Common myeloid progenitor, CD34-positive (primary cell): ENCODE data around the gene SRCIN1.

Experiments used
- CTCF ChIA-PET: fragments of 350-600 bp; sonication (Branson Sonifier 250); formaldehyde crosslinking; loops from one replicate; lab custom pipeline; 2021; ENCODE audit warnings: antibody characterized with exemption; lab: Charles Lee
- POLR2A ChIA-PET: fragments of 350-600 bp; sonication (Branson Sonifier 250); formaldehyde crosslinking; loops from one replicate; lab custom pipeline; 2021; ENCODE audit warnings: antibody characterized with exemption; lab: Charles Lee
- DNase-seq, 3 donors: peaks; one replicate each; pipeline versions ENCODE4 v3.0.0 to v3.0.0-alpha.2; 2013
- H3K27ac ChIP-seq, 2 experiments: 1 replicate in 1 of 2; 2 replicates in 1 of 2; pipeline ENCODE4 v1.7.0; 2013; ENCODE audit warnings: inconsistent platforms in 2 of 2, low read length in 2 of 2, mild to moderate bottlenecking in 2 of 2, low read depth in 1 of 2, moderate library complexity in 1 of 2; ENCODE audit not compliant: severe bottlenecking in 2 of 2, insufficient read depth in 1 of 2, poor library complexity in 1 of 2
- H3K27me3 ChIP-seq, 5 experiments: replicated peaks in 2 of 5; 1 replicate in 3 of 5; 2 replicates in 2 of 5; pipeline versions ENCODE4 v1.6.1 to v1.7.0; 2013; ENCODE audit warnings: low read length in 4 of 5, mild to moderate bottlenecking in 2 of 5, moderate library complexity in 2 of 5, inconsistent platforms in 1 of 5; ENCODE audit not compliant: insufficient read depth in 5 of 5, control insufficient read depth in 4 of 5
- H3K36me3 ChIP-seq, 4 experiments: 1 replicate in 2 of 4; 2 replicates in 2 of 4; pipeline versions ENCODE4 v1.6.1 to v1.7.0; 2013; ENCODE audit warnings: low read length in 3 of 4, control low read depth in 1 of 4, mild to moderate bottlenecking in 1 of 4; ENCODE audit not compliant: control insufficient read depth in 4 of 4, insufficient read depth in 4 of 4
- H3K4me1 ChIP-seq, 4 experiments: 1 replicate in 3 of 4; 2 replicates in 1 of 4; pipeline versions ENCODE4 v1.6.1 to v1.7.1; 2013; ENCODE audit warnings: low read length in 3 of 4, mild to moderate bottlenecking in 3 of 4, control low read depth in 1 of 4, inconsistent platforms in 1 of 4, moderate library complexity in 1 of 4; ENCODE audit not compliant: control insufficient read depth in 4 of 4, insufficient read depth in 4 of 4; ENCODE audit errors: control extremely low read depth in 1 of 4
- H3K4me3 ChIP-seq, 7 experiments: 1 replicate in 4 of 7; 2 replicates in 3 of 7; pipeline versions ENCODE4 v1.5.1 to v1.7.0; 2013; ENCODE audit warnings: mild to moderate bottlenecking in 7 of 7, low read length in 6 of 7, moderate library complexity in 6 of 7, inconsistent platforms in 2 of 7, low read depth in 2 of 7, control low read depth in 1 of 7; ENCODE audit not compliant: insufficient read depth in 4 of 7, control insufficient read depth in 1 of 7; ENCODE audit errors: extremely low read depth in 1 of 7
- H3K9me3 ChIP-seq, 5 experiments: 1 replicate in 4 of 5; 2 replicates in 1 of 5; pipeline versions ENCODE4 v1.6.1 to v1.7.1; 2013; ENCODE audit warnings: low read length in 4 of 5, mild to moderate bottlenecking in 2 of 5, inconsistent platforms in 1 of 5, low read depth in 1 of 5, moderate library complexity in 1 of 5; ENCODE audit not compliant: control insufficient read depth in 4 of 5, insufficient read depth in 2 of 5; ENCODE audit errors: control extremely low read depth in 1 of 5
- WGBS: methylation state at CpG from one replicate; pipeline ENCODE4 v1.1.5; 2013; ENCODE audit not compliant: insufficient coverage; 5-methylcytosine and 5-hydroxymethylcytosine counted together

The SRCIN1 gene

DNA sequence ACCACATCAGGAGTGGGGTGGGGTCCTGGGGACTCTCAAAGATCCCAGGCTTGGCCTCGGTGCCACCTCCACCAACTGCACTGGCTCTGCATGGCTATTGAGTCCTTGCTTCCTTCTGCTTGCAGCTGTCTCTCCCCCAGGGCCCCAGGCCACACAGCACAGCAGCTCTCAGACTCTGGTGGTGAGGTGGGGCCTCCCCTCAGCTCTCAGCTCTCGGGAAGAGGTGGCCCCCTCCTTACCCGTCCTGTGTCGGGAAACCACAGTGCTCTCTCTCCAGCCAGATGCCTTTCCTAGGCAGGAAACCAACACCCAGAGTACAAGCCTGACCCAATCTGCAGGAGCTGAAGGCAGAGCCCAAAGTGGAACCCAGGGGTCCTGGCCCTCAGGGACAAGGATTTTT, 18.5 kb downstream of the SRCIN1 start:
- ChIA-PET POLR2A (interaction anchor here (1.0 to 1.1 kb wide), 2 partner anchors 12 to 80 kb away, joined by 3 read pairs; no protein-coding TSS in a partner anchor), CTCF (interaction anchor here (0.7 to 4.6 kb wide), 10 partner anchors 10 to 79 kb away, joined by 3 to 28 read pairs (median 6); partner anchors contain the start of gene SRCIN1)
- Histone ChIP-seq H3K27me3 (peaks cover 0 to 80% (median 39%) of the 10 kb centered on the region in 5 experiments), H3K9me3 (no peaks in the 10 kb centered on the region), H3K4me3 (peak overlapping the region in 1 of 7 experiments; percentile 30), H3K4me1 (peaks cover 9 to 54% (median 43%) of the 10 kb centered on the region in 4 experiments), H3K36me3 (no peaks in the 10 kb centered on the region), H3K27ac (no peak overlapping the region)
- WGBS = 2% methylated on average over 4 of the region's 4 CpGs
- DNase-seq = peak in 2 of 3 donors; percentile 34 to 43

DNA sequence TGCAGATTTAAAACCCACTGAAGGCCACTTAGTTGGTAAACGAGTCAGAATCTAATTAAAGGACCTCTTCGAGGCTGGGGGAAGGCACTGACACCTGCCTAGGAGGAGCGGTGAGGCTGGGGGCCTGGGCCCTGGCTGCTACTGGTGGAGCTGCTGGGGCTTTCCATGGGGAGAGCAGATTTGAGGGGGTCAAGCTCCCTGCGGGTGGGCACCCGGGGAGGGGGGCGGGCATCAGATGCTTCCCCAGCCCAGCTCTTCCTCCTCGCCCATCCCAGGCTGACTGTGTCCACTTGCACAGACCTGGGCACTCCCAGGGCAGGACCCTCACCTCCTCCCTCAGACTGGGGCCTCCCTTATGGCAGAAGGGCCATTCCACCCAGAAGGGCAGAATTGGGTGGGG, 19.0 kb downstream of the SRCIN1 start:
- POLR2A ChIA-PET = interaction anchor here (0.6 to 1.0 kb wide), 2 partner anchors 13 to 161 kb away, joined by 3 read pairs; no protein-coding TSS in a partner anchor
- CTCF ChIA-PET = interaction anchor here (0.7 to 4.6 kb wide), 10 partner anchors 9 to 79 kb away, joined by 3 to 28 read pairs (median 6); partner anchors contain the start of gene SRCIN1
- Histone ChIP-seq H3K4me3 (peak overlapping the region in 1 of 7 experiments; percentile 30), H3K4me1 (peaks cover 8 to 50% (median 39%) of the 10 kb centered on the region in 4 experiments), H3K9me3 (no peaks in the 10 kb centered on the region), H3K27me3 (peaks cover 0 to 83% (median 41%) of the 10 kb centered on the region in 5 experiments), H3K27ac (no peak overlapping the region), H3K36me3 (no peaks in the 10 kb centered on the region)
- DNase-seq = no peak
- WGBS = 50% methylated on average over 5 of the region's 7 CpGs

DNA sequence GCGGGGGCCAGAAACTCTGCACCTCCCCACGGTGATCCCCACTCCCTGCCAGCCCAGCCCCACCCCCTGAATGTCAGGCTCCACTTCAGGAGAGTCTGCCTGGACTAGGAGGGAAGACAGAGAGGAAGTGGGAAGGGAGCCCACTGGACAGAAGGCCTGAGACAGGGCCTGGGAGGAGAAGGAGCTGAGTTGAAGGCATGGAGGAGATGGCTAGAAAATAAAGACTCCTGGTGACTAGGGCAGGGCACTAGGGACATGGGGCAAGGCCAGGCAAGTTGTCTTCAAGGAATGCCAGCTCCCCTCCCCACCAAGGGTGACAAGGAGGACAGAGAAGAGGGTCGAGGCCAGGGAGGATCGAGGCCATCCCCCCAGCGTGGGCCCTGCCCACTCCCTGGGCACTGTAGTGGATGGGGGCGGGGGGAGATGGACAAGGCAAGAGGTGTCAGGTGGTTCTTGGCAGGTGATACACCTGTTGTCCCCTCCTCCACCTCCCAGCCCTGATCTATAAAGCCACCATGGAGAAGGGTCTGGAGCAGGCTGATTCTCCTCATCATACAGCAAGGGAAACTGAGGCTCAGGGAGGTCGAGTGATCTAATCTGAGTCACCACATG, 19.7 kb downstream of the SRCIN1 start:
- DNase-seq = no peak
- peaks cover 3 to 43% (median 32%) of the 10 kb centered on the region in 4 experiments for H3K4me1 ChIP-seq
- H3K27ac ChIP-seq = no peak overlapping the region
- no peaks in the 10 kb centered on the region for H3K36me3 ChIP-seq
- H3K27me3 ChIP-seq = peaks cover 0 to 91% (median 45%) of the 10 kb centered on the region in 5 experiments
- ChIA-PET POLR2A (interaction anchor here (0.6 kb wide), 1 partner anchor 160 kb away, joined by 3 read pairs; no protein-coding TSS in a partner anchor), CTCF (interaction anchor here (1.0 to 5.1 kb wide), 6 partner anchors 8 to 77 kb away, joined by 3 to 62 read pairs (median 6); no protein-coding TSS in a partner anchor)
- 95% methylated on average over 4 of the region's 7 CpGs for WGBS
- H3K9me3 ChIP-seq = no peaks in the 10 kb centered on the region
- no peak overlapping the region for H3K4me3 ChIP-seq

DNA sequence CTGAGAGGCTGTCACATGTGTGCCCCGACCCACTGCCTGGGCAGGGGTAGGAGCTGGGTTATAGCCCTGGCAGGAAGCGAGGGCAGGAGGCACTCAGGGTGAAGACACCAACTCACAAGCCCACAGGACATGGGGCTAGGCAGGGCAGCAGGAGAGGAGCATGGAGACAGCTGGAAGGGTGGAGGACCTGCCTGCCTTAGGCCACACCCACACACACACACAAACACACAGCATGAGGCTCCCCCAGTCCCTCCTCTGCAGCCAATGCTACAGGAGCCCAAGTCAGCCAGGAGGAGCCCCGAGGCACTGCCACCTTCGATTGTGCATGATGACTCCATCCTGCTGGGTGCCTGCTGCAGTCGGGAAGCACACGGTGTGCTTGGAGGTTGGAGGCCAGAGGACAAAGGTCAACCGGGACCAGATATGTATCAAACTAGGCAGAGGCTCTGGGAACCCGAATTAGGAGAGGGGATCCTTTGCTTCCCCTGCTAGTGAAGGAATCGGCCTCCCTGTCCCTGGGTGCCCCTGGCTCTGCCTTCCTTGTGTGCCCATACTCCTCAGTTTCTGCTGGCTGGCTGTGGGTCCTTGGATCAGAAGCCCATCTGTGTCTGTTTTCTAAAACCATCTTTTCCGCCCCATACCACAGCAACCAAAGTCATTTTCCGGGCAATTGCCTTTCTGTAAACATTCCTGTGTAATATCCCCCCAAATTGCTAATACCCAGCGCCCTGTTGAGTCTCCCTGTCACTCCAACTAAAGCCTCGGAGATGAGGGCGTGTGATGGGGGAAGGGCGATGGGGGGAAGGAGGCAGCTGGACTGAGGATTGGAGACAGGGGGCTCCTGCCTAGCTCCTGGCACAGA, 20.5 kb downstream of the SRCIN1 start:
- 50% methylated on average over 7 of the region's 15 CpGs for WGBS
- Histone ChIP-seq H3K4me3 (no peak overlapping the region), H3K9me3 (no peaks in the 10 kb centered on the region), H3K4me1 (peaks cover under 1 to 38% (median 27%) of the 10 kb centered on the region in 4 experiments), H3K27ac (no peak overlapping the region), H3K36me3 (no peaks in the 10 kb centered on the region), H3K27me3 (peaks cover 0 to 91% (median 38%) of the 10 kb centered on the region in 5 experiments)
- ChIA-PET POLR2A (no interaction called here), CTCF (interaction anchor here (0.8 to 5.1 kb wide), 9 partner anchors 8 to 78 kb away, joined by 3 to 62 read pairs (median 4); no protein-coding TSS in a partner anchor)
- DNase-seq = no peak

DNA sequence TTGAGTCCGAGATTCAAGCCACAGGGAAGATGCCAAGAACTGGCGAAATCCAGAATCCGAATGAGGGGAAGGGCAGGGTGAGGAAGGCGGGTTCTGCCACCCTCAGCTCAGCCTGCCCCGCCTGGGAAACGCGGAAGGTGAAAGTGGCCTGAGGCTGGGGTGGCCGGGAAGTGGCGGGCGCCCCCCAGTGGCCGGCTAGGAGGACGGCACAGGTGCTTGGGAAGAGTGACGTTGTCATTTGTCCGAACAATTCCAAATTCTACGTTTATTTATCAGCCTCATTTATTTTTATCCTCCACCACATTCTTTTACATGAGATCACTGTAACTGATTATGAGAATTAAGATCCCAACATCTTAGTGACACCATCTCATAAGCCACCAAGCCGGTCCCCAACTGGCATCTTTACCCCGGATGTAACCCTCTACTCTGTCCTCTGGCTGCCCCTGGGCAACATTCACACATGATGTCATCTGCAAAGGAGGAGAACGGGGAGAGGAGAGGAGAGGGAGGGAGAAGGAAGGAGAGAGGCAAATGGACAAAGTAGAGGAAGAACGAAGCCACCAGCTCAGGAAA, 21.3 kb downstream of the SRCIN1 start:
- peaks cover 0 to 38% (median 27%) of the 10 kb centered on the region in 4 experiments for H3K4me1 ChIP-seq
- no peaks in the 10 kb centered on the region for H3K36me3 ChIP-seq
- DNase-seq = peak in 2 of 3 donors; percentile 50 to 60
- 9% methylated on average over 9 of the region's 19 CpGs for WGBS
- ChIA-PET CTCF (interaction anchor here (0.7 to 5.1 kb wide), 11 partner anchors 8 to 83 kb away, joined by 3 to 62 read pairs (median 5); no protein-coding TSS in a partner anchor), POLR2A (no interaction called here)
- no peaks in the 10 kb centered on the region for H3K9me3 ChIP-seq
- no peak overlapping the region for H3K4me3 ChIP-seq
- peaks cover 0 to 91% (median 35%) of the 10 kb centered on the region in 5 experiments for H3K27me3 ChIP-seq
- no peak overlapping the region for H3K27ac ChIP-seq

DNA sequence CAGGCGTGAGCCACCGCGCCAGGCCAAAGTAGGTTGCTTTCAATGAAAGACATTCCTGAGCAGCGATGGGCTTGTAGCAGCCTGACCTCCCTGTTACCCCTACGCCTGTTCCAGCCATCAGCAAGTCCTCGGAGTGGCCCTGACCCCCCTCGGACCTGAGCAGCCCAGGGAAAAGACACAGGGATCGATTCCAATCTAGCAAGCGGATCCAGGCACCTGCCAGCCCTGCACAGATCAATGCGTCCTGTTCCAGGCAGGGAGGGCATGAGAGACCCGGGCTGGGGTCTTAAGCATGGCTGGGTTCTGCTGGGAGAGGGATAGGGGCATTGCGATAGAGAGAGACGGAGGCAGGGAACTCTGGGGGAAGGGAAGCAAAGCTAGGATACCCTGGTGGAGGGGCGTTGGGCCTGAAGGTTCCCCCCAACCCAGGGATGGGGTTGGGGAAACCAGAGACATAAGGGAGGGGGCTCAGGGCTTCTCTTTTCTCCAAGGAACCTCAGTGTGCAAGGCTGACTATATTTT, 21.9 kb downstream of the SRCIN1 start:
- Histone ChIP-seq H3K36me3 (no peaks in the 10 kb centered on the region), H3K9me3 (no peaks in the 10 kb centered on the region), H3K27me3 (peaks cover 0 to 91% (median 39%) of the 10 kb centered on the region in 5 experiments), H3K4me3 (no peak overlapping the region), H3K4me1 (peaks cover 0 to 39% (median 28%) of the 10 kb centered on the region in 4 experiments), H3K27ac (no peak overlapping the region)
- DNase-seq = no peak
- POLR2A ChIA-PET = no interaction called here
- WGBS = 90% methylated on average over 14 of the region's 14 CpGs
- CTCF ChIA-PET = interaction anchor here (0.6 to 5.1 kb wide), 10 partner anchors 8 to 151 kb away, joined by 3 to 62 read pairs (median 4); no protein-coding TSS in a partner anchor
